T-helper 22 cell (primary cell): ENCODE results near the gene DAPK1.

Source experiments
- DNase-seq: peaks from one replicate; pipeline ENCODE4 v3.0.0-alpha.2; 2020; ENCODE audit warnings: low read depth

DAPK1 gene

GRCh38 chr9:87497604-87498045 lies at the start of gene DAPK1:
TSS of gene DAPK1 (plus strand) at chr9:87497867. CDS start at chr9:87499078, 1,211 bp downstream.
- no peak for DNase-seq

GRCh38 chr9:87451149-87451548 lies 46.5 kb upstream of the DAPK1 start:
- DNase-seq = no peak

GRCh38 chr9:87455407-87455806 lies 42.3 kb upstream of the DAPK1 start:
- no peak for DNase-seq

GRCh38 chr9:87461256-87461655 lies 36.4 kb upstream of the DAPK1 start:
- DNase-seq = no peak

GRCh38 chr9:87464110-87464991 lies 33.3 kb upstream of the DAPK1 start:
- DNase-seq = no peak

GRCh38 chr9:87464992-87465378 lies 32.7 kb upstream of the DAPK1 start:
- DNase-seq = no peak

GRCh38 chr9:87465816-87466215 lies 31.9 kb upstream of the DAPK1 start:
- no peak for DNase-seq

- no peak for DNase-seq
These were observed 30.5 kb upstream of the DAPK1 start for GRCh38 chr9:87467187-87467586.

- DNase-seq = no peak
These were observed 27.7 kb upstream of the DAPK1 start for GRCh38 chr9:87469793-87470465.

GRCh38 chr9:87471746-87472145 lies 25.9 kb upstream of the DAPK1 start:
- DNase-seq = no peak

GRCh38 chr9:87475463-87475862 lies 22.2 kb upstream of the DAPK1 start:
- no peak for DNase-seq

GRCh38 chr9:87478226-87478992 lies 19.3 kb upstream of the DAPK1 start:
- DNase-seq = no peak

- DNase-seq = no peak
These were observed 17.9 kb upstream of the DAPK1 start for GRCh38 chr9:87479801-87480201.

GRCh38 chr9:87481890-87482855 lies 15.5 kb upstream of the DAPK1 start:
- DNase-seq = no peak

- DNase-seq = no peak
These were observed 7.4 kb upstream of the DAPK1 start for GRCh38 chr9:87490225-87490624.

GRCh38 chr9:87490907-87491306 lies 6.8 kb upstream of the DAPK1 start:
- no peak for DNase-seq

GRCh38 chr9:87491523-87491922 lies 6.1 kb upstream of the DAPK1 start:
- no peak for DNase-seq

GRCh38 chr9:87492642-87493041 lies 5.0 kb upstream of the DAPK1 start:
- DNase-seq = no peak

- no peak for DNase-seq
These were observed 2.6 kb upstream of the DAPK1 start for GRCh38 chr9:87494970-87495471.

- no peak for DNase-seq
These were observed 525 bp upstream of the DAPK1 start for GRCh38 chr9:87497080-87497603.
